Activated CD4-positive, alpha-beta T cell treated with anti-CD3 and anti-CD28 coated beads, Interleukin-10, Interleukin-2, amounts not matched to agents 100 ng/mL and 50 ng/mL, durations not matched to agents 16 hours and 8 hours (primary cell): ENCODE measurements around the gene MSI2.

Experiments used
- DNase-seq: peaks from one replicate; pipeline ENCODE4 v3.0.0-alpha.2; 2020

Gene MSI2

DNA sequence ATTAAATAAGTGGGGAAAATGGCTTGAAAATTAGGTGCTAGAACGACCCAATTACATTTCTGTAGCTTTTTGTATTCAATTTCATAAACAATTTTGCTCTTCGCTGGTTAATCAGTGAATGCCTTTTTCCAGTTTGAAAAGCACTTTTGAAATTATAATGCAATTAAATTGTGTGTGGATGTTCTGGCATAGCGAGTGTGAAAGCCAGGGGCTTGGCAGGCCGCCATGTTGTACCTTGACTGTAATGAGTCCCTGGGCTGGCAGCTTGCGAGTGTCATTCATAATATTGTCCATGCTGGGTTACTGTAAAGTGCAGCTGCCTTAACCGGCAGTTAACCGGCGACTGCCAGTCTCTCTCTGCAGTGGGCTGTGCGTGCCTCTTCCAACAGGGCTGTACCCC, 310.9 kb downstream of the MSI2 start:
- DNase-seq, result no peak

DNA sequence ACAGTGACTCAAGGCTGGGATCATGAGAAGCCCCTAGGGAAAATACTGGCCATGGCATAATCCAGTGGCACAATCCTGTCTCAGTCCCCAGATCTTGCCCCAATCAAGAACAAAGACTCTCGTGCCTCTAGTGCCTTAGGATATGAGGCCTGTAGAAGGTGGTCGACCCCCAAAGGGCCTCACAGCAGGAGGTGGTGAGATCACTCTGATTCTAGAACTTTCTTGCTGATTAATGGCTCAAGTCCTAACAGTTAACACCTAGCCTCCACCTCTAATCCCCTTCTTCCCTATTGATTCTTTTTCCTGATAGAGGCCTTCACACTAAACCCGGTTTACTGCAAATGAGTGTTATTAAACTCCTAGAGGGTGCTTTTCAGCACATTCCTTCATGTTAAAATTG, 312.0 kb downstream of the MSI2 start:
- no peak for DNase-seq

DNA sequence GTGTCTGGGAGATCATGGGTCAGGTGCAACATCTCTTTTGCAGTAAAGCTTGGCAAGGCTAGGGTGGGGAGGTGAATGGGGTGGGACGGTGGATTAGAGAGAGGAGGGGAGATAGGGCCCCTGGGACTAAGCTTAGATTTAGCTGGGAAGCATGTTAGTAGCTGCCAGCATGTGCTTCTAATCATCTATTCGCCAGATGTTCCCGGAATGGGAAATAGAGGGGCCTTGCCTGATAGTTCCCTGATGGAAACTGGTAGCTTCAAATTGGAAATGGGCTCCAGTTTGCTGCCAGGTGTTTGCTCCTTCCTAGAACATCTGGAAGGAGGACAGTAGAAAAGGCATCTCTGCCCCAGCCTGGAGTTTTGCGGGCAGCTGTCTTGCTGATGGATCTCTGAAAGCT, 312.7 kb downstream of the MSI2 start:
- no peak for DNase-seq

DNA sequence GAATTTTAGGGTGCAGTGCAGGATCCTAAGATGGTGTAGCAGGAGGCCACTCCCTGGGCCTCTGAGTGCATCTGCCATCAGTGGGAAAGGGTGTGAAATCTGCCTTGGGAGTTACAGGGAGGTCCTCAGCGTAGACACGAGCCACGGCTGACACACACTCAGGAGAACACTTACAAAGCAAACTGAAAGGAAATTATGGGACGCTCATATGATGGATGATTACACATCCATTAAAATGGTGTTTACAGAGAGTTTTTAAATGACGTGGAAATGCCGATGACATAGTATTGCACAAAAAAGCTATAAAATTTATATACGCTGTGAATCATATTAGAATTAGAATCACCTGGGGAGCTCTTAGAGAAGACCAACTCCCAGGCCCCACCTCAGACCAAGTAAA, 313.5 kb downstream of the MSI2 start:
- DNase-seq, result no peak

DNA sequence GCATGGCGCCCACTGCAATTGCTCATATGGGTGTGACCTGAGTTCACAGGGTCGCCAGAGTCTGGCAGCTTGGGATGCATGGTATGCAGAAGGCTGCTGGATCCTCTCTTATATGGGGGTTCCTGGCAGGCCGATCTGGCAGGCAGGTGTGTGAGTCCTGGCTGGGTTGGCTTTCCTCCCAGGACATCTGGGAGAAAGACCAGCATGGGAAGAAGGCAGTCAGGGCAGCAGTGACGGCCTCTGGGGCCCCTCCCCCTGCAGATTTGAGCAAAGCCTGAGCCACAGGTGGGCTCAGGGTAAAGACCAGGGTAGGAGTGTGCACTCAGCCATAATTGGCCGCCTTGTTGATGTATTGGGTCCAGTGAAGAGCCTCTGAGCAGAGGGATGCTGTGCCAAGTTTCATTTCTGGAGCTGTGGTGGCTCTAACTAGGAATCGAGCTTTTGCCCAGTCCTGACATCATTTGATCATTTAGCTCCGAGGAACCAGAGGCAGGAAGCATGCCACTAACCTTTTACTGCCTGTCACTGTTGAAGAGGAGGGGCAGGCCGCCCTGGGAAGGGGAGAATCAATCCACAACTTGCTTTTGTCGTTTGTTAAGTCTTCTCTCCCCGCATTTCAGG, 314.5 kb downstream of the MSI2 start:
- DNase-seq, result no peak

DNA sequence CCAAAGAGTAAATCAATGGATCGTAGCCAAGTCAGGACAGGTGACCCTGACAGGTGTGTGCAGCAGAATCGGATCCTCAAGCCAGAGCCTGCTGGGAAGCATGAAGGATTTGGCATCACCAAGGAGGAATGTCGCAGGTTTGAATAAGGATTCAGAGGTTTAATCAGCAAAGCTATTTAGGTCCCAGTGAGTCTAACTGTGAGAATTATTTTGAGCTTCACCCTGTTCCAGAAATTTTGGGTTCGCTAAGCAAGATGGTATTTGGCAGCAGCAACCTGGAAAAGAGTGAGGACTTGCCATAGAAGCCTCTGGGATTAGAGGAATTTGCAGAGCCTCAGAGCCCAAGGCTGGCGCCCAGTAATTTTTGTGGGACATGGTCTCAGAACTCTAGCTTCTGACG, 315.7 kb downstream of the MSI2 start:
- no peak for DNase-seq

DNA sequence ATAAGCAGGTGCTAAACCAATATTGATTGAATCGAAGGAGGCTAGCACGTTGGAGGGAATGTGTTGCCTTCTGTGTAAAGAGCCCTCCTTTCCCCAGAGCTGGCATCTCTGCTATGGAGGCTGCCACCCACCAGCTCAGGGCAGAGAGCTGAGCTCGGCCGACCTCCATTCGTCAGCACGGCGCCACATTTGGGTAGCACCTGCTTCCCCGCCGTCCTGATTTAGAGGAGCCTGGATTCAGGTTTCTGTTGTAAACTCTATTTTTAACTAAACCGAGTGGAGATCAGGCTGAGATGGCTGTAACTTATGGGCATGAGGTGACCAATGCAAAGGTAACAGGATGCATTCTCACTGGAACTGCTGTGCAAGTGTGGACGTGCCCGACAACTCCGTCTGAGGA, 316.3 kb downstream of the MSI2 start:
- DNase-seq, result no peak

DNA sequence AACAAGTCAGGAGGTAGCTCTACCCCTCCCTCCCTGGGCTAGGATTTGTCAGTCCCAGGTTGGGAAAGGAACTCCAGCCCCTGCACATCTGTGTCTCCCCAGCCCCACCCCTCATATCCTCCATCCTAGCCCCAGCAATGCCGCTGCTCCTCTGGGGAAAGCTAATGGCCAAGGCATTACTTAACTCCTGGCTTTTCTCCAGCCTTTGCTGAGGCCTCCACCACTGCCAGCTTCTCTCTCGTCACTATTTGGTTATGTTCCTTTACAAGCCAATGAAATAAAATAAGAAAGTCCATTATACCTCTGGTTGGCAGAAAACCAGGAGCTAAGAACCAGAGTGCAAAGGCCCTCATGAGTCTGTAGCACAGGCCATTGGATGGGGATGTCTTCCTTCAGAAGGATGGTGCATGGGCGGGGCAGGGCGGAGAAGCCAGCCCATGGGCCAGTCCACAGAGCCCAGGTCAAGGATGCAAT, 317.8 kb downstream of the MSI2 start:
- DNase-seq, result no peak

DNA sequence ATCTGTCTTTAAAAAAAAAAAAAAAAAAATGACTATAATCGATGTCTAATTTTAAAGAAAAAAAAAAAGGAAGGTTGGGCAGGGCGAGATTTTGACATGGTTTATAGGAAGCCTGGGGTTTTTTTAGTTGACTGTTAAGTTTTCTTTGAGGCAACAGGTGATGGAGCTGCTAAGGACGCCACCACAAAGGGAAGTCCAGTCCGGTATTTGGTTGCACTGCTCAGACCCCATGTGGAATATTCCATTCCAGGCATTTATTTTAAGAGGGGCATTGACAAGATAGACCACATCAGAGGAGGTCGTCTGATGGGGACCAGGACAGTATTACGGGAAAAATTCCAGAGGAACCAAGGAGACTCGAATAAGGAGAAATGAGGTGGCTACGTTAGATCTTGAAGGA, 320.4 kb downstream of the MSI2 start:
- no peak for DNase-seq

DNA sequence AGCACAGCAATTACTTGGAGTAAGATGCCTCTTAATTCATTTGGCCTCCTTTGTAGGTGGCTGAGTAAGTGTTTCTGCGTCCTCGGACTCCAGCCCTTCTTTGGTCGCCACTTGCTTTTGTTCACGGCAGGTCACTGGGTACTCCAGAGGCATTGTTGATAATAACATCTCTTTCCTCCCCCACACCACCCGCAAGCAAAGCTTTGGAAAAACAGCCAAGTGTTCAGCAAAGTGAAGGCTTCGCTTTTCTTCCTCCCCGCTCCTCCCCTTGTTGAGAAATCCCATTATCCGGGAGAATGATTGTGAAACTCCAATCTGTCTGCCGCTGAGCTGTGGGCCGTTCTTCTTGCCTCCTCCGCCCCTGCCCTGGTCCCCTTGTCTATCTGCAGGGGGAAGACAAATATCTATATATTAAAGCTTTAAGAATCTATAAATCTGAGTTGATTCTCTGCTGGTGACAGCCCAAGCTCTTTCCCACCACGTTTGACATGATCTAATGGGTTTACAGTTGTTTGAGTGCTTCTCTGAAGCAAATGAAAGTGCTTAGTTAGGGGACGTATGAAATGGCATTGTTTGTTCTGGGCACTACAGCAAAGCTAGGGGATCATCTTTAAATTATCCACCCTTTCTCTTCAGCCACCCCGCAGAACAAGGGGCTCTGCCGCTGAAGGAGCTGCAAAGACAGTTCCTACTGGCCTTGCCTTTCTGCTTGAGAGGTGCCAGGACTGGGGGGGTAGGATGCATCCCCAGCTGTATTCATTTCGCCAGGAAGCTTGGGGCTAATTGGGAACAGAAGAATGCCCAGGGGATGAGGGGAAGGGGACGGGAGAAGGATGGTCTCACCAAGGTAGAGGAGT, 321.7 kb downstream of the MSI2 start:
- DNase-seq, result no peak

DNA sequence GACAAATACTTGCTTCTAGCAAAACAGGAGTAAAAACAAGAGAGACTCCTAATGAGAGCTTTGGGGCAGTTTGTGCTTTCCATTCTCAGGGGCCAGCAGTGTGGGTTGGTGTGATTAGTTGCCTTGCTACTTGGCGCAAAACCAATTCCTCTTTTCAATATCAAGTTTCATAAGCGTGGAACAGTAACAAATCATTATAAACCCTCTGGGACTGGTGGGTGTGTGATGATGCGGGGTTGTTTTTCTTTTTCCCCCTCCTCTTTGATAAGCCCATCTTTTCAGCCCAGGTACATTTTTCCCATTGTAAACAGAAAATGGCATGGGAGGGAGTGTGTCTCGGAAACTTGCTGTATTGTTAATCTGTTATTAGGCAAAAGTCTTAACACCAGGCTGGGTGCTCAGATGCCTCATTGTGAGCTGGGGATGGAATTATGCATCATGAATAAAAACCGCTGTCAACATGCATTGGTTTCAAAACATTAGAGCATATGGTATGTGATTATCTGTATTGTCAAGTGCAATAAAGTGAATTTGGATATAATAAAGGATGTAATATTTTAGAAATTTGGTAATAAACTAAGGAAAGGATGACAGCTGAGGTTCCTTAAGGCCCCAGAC, 322.4 kb downstream of the MSI2 start:
- no peak for DNase-seq

DNA sequence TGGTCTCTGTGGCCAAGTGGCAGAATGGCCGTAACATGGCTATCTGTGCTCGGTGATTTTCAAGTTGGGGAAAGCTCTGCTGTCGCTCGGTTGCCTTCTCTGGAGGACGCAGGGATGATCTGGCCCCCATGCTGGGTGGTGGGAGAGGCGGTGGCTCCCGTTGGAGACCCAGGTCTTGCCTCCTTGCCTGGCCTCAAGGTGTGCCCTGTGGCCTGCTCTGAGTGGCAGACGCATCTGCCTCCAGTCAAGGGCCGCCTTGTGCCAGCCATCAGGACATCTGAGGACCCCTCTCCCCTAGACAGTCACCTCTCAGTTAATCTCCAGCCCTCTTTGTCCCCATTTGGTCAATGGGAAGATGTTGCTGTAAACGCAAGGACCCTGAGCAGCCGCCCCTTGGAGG, 322.9 kb downstream of the MSI2 start:
- no peak for DNase-seq

DNA sequence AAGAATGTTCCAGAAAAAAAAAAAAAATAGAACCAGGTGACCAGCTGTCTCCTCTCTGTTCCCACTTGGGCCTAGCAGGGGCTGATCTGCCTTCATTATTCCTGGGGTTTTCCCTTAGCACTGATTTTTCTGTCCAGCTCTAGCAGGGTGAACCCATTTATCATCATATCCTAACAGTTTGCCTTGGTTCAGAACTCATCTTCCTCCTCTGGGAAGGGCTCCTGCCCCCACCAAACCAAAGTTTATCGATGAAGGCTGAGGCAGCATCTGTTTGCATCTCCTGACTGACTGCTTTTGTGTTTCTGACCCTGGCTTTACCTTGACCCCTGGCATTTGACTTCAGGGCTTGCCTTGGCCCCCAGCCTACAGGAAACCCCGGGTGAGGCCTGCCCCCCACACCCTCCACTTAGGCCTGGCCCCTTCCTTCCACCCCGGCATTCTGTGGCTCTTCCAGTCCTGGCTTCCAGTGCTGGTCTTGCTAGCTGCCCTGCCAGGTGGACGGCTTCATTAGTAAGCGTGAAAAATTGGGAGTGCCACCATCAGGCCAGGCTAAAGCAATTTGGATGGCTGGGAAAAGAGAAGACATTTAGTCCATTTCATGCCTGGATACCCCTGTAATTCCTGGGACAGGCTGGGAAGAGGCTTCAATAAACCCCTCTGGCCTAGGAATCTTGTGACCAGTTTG, 323.9 kb downstream of the MSI2 start:
- DNase-seq, result no peak

DNA sequence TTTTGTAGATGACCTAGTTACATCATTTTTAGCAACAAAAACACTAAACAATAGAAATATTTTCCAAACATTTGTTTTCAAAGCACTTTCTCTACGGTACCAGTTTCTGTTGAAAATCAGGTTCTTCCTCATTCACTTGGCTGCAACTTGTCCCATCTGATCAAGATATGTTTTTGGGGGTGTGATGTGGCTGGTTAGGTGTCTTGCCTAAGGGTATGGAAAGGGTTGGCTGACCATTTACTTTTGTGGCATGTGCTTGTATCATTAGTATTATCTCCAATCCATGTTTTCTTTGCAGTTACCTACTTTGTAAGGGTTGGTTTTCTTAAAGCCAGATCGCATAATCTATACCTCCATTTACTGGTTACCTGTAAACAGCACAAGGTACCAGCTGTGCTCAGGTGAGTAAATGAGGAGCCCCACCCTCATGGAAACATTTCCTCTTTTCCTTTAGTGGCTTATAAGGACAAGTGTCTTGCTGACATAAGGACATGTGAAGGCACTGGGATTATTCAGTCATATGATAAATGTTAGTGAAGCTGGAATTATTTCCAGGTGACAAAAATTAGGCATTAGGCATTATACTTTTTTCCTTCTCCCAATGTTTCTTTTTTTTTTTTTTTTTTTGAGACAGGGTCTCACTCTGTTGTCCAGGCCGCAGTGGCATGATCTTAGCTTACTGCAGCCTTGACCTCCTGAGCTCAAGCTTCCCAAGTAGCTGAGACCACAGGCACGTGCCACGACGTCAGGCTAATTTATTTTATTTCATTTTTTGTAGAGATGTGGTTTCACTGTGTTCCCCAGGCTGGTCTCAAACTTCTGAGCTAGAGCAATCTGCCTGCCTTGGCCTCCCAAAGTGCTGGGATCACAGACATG, 326.8 kb downstream of the MSI2 start:
- DNase-seq, result no peak

DNA sequence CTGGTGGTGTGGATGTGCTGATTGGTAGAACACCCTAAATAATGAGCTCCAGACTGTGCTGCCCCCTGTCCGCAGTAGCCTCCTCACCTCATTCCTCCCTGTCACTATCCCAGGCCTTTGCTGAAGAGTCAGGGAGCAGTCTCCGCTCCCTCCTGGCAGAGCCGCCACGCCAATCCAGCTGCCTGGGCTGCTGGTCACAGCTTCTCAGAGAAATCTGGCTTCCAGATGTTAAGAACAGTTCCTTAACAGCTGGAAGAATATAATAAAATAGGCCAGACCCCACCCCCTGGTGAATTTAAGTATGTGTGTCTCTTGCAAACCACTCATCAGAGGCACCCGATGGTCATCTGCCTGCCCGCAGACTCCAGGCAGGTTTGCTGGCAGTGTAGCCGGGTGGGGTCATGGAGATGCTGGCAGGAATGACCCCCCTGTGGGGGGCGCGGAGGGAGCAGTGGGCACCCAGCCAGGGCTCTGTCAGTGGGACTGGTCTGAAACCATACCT, 327.8 kb downstream of the MSI2 start:
- no peak for DNase-seq

DNA sequence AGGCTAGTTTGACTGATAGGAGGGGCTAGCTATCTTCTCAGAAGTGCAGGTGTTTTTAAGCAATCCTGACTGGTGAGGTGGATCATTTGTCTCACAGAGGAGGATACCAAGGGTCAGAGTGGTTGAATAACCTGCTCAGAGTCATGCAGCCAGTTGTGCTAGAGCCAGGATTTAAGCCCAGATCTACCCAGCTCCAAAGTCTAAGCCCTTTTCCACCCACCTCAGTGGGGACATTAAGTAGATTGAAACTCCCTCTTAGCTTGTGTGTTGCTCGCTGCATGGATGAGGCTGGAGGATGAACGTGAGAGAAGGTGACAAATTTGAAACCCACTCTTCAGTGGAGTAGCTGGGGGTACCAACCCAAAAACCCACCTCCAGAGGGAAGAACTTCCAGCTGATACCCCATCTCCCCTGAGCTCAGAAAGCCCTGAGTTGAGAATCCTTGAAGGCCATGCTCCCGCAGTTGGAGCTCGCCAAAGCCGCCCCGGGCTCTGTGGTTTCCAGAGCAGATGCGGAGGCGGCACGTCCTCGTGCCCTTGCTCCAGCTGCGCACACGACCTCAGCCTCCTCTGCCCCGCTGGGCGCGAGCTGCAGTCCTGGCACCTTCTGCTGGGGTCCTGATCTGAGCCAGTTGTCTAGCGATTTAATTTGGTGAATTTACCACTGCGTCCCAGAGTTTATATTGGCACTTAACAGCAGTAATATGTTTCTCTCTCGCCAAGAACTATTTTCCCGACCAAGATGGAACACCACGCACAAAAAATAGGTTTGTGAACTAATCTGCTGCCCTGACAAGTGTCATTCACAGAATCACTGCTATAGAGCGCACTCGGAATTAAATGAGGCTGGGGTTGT, 329.2 kb downstream of the MSI2 start:
- DNase-seq, result no peak

DNA sequence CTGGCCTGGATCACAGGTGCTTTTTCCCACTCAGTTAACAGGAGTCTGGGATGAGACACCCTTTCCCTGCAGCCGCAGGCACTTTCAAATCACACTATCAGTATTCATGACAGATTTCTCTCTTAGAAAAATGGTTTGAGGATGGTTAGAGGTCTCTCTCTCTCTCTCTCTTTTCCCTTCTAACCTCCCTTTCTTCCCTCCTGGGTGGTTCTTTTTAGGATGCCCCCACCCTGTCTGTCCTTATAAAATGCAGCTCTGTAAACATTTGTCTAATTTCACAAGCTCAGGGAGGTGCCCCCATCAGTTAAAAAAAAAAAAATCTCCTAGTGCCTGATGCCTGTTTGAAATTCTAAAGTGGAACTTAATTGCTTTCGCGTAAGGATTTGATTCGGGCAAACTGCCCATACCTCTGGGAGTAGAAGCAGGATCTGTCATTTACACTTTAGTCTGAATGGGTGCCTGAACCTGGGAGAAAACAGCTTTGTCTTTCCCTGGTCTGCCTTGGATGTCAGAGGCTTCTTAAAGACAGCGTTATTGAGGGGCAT, 329.9 kb downstream of the MSI2 start:
- DNase-seq, result no peak

DNA sequence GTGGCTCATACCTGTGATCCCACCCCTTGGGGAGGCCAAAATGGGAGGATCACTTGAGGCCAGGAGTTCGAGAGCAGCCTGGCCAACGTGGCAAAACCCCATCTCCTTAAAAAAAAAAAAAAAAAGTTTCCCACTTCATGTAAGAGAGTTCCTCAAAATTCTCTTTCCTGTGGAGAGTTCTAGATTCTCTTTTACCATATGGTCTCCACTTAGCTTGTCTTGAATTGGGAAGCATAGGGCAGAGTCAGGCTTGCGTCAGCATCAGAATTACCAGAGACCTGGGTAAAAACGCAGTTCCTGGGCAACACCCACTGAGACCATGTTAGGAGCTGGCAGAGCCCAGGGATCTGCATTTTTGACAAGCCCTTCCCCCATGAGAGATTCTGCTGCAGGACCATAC, 330.4 kb downstream of the MSI2 start:
- no peak for DNase-seq

DNA sequence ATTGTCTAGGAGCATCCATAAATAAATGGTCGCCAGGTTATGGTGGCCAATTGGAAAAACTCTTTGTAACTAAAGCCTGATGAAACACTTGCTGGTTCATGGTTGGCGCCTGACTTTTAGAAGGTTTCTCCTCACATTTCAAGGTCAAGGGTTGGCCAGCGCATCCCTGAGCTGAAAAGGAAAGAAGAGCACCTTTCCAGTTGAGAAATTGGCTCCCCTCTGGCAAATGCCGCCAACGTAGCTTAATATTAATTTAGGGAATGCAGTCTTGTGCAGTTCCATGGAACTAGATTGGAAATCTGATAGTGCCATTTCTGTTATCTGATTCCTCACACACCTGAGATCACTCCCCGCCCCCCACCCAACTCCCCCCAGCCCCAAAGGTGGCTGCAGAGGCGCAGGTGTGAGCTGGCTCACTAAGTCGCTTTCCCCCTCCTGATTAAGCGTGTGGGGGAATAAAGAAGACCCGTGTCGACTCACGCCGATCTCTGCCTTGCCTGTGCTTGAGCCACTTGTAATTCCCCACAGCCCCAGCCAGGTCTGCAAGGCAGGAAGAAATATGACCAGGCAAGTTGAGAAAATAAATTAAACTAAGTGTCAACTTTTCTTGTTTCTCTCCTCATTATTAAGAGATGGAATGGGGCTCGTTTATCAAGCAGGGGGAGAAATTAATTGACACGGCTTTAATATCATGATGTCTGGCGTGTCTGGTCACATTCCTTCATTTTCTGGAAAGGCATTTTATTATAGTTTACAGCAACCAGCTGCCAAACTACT, 331.1 kb downstream of the MSI2 start:
- DNase-seq, result no peak

DNA sequence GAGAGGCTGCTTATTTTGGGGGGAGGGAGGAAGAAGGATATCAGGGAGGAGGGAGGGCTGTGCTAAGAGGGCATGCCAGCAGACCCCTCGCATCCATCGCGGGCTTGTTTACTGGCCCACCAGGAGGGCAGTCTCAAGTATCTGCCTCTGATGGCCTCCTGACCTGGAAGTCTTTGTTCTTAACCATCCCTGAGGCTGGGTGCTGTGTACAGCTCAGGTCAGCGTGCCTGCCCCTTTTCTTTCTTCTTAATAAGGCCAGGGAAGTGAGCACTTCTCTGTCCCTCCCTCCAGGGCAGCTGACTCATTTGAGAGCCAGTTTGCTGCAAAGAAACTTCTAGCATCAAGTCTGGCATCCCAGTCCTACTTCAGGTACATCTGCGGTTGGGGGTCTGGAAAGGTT, 331.8 kb downstream of the MSI2 start:
- no peak for DNase-seq
